T-helper 2 cell (primary cell): ENCODE measurements around the gene TSPAN31.

ENCODE experiments used
- DNase-seq, 5 experiments: peaks; one replicate each; pipeline versions ENCODE4 v3.0.0 to v3.0.0-alpha.2; 2012 to 2022

The TSPAN31 gene

DNA sequence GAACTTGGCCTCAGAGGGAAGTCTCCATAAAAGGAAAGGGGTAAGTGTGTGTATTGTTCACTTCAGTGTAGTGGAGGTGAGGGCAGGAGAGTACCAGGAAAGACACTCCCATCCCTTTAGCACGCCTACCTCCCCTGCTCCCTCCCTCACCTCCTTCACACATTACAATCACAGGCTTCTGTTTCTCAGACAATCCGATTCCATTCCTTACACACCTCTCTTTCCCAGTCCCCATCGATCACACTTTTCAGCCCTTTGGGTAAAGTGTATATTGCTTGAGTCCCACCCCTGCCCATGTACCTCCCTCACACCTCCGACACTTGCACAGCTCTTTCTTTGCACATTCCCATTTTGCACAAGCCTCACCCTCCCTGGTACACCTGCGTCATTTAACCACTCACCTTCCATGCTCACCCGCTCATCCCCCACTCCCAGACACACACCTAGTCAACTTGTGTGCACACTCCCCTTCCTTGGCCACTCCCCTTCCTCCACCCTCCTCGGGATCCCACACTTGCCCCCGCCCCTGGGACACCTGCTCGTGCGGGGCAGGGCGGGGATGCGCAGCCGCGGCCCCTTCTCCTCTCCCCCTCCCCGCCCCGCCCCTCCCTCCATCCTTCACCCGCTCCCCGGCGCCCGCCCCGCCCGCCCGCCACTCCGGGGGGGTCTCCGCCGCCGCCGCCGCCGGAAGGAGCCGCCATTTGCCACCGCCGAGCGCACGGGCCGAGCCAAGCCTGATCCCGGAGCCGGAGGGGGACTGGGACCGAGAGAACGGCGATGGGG, 9.8 kb downstream of the TSPAN31 start, which contains the start of gene MARCHF9:
TSS of gene MARCHF9 (plus strand) at position 693 of the 783 bp plus-strand sequence. CDS start 426 bp downstream, outside the sequence.
- peak; percentile 69 to 91 (median 78) for DNase-seq

DNA sequence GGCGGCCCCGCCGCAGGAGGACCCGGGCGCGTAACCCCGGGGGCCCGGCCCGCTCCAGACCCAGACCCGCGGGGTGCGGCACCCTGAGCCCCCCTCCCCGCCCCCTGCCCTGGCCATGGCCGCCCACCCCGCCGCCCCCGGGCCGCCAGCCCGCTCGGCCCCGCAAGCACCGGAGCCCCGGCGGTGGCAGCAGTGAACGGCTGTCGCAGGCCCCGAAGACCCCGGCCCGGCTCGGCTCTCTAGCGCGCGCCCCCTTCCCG, 10.3 kb downstream of the TSPAN31 start:
- no peak for DNase-seq

DNA sequence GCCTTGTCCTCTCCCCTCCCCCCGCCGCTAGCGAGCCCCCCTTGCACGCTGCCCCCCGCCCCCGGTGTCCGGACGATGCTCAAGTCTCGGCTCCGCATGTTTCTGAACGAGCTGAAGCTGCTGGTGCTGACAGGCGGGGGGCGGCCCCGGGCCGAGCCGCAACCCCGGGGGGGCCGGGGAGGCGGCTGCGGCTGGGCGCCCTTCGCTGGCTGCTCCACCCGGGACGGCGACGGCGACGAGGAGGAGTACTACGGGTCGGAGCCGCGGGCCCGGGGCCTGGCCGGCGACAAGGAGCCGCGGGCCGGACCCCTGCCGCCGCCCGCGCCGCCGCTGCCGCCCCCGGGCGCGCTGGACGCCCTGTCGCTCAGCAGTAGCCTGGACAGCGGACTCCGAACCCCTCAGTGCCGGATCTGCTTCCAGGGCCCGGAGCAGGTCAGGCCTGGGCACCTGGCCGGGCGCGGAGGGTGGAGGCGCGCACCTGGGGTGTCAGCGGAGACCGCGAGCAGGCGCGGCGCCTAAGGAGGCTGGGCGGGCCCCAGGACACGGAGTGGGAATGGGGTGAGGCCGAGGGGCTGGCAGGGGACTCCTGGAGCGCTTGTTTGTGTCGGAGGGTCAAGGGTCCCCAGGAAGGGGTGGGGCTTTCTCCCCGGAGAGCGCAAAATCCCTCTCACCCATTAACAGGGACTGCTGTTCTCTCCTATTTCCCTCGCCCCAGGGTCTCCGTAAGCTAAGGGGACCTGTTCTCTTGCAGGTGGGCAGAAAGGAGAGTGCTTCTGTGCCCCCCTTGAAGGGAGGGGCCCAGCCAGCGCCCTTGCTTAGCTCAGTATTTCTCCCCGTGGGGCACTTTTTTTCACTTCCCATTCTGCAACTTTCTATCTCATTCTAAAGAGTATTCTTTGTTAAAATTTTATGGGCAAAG, 10.9 kb downstream of the TSPAN31 start:
- peak in 3 of 5 experiments; percentile 44 to 50 (median 46) for DNase-seq

- DNase-seq, result peak; percentile 35 to 77 (median 56)
Measured at GRCh38 chr12:57756406-57757341, 11.8 kb downstream of the TSPAN31 start.

DNA sequence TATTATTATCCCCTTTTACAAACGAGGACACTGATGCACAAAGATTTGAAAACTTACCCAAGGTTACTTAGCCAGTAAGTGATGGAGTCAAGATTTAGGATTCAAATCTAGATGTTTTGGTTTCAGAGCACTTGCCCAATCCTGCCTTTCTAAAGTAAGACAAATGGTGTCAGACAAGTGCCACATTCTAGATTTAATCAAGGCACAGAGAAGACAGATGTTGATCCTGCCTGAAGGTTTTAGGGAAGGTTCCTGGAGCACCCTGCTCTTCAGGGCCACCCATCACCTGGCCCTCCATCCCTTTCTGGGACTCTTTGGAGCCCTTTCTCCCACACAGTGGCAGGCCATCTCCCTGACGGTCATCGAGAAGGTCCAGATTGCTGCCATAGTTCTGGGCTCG, 12.9 kb downstream of the TSPAN31 start:
- DNase-seq, result no peak

DNA sequence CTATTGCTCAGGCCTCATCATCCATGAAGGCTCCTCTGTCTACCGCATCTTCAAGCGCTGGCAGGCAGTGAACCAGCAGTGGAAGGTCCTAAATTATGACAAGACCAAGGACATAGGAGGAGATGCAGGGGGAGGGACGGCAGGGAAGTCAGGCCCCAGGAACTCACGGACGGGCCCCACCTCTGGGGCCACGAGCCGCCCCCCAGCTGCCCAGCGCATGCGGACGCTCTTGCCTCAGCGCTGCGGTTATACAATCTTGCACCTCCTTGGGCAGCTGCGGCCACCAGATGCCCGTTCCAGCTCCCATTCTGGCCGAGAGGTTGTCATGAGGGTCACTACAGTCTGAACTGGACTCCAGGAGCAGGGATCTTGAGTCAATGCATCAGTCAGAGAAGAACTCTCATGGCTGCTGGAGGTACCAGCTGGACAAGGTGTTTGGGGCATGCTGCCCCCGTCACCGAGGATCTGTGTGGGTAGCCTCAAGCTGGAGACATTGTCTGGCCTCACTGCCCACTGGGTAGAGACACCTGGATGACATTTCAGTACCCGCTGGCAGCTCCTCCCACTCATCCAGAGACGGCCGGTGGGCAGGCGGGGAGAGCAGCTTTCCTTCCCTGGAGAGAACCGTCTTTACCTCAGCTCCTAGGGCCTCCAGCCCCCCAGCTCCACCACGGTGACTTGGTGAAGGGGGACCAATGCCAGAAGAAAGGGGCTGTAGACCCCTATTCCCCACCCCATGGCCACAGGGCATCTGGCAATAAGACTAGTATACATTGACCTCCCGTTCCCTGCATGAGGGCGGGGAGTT, 13.9 kb downstream of the TSPAN31 start:
- DNase-seq, result no peak

GRCh38 chr12:57759360-57759980, 14.6 kb downstream of the TSPAN31 start:
- peak in 2 of 5 experiments; percentile 29 to 66 for DNase-seq

- DNase-seq, result no peak
Measured at GRCh38 chr12:57760347-57760982, 15.6 kb downstream of the TSPAN31 start.

DNA sequence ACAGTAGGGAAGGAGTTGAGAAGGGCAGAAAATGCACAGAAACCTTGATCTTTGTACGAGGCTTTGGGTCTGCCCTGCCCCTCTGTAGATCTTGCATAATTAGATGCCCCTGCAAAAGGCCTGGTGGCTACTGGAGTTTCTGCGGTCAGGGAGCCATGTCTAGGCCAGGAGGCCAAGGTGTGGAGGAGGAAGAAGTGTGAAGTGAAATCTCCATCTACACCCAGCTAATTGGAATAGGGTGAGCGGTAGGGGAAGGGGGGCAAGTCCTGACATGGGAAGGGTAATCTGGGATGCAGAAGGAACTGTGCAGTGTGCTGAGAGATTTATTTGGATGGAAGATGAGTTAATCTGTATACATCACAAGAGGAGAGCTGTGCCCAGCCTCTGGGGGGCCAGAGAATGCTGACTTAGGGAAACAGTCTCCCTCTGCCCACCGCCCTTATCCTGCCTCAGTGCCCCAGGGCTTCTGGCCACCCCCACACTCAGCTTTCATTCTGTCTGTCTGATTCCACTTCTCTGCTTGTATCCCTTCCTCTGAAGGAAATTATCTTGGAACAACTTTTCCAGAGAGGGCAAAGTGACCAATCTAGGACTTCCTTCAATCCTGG, 16.7 kb downstream of the TSPAN31 start:
- DNase-seq, result no peak

- no peak for DNase-seq
Measured at GRCh38 chr12:57762463-57762862, 17.6 kb downstream of the TSPAN31 start.

DNA sequence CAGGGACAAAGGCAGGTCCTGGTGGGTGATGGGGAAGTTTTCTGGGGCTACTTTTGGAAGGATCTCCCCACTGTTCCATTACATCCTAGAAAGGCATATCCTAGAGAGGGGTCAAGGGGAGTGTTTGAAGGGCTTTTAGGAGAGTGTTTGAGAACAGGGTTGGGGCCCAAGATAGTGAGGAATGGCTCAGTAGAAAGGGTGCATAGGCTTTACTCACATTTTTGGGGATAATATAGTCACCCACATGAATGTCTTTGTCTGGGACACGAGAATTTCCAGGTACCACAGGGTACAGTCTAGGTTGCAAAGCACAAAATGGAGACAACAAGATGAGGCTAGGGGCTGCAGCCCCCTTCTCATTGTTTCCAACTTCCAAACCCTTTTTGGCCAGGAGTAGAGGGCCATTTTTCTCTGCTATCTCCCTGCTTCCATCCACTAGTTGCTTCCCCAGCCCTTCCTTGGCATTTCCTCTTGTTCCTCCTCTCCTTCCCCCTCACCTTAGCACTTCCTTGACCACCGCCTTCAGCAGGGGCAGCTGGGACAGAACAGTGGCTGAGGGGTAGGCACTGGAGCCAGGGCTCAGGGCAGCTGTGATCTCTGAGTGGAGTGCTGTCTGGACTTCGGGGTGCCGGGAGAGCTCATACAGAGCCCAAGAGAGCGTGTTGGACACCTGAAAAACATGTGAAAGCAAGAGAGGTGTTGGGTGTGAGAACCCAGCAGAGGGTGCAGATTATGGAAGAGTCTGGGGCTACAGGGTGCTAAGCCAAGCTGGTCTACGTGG, 19.2 kb downstream of the TSPAN31 start:
- DNase-seq, result no peak

DNA sequence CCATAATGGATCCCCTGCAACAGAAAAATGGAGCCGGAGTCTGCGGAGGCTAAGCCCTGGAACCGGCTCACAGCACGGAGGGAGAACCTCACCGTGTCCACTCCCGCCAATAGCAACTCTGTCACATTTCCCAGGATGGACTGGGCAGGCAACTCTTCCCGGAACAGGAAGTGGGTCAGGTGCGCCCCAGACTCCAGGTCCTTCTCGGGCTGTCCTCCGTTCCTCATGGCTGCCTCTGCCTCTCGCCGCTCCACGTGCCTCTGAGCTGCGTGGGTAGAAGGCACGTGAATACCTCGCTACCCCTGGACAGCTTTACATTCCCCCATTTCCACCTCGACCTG, 19.8 kb downstream of the TSPAN31 start:
- peak in 1 of 5 experiments; percentile 23 for DNase-seq

DNA sequence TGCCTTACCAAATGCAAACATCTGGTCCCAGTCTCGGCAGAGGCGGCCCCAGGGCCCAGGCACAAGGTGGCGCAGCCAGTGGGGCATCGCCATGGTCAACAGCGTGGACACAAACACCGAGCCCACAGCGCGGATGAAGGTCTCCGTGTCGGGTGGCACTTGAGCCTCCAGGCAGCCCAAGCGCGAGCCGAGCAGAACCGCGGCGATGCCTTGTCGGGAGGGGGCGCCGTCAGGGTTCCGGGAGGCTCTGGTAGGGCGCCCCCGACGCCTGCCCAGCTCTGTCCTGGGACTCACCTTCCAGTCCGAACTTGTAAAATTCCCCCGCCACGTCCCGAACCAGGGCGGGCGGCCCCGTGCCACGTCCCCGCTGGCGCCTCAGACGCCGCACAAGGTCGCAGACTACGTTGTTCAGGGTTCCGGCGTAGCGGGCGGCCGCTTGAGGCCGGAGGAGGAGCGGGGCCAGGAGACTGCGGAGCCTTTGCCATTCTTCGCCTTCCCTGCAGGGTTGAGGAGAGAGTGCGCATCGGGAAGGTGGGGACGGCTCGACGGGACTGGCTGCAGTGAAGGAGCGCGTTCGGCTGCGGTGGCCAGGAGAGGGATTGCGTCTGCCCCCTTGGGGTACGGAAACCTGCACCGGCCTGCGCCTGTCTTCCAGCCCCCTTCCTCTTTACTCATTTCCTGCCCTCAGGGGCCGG, 20.3 kb downstream of the TSPAN31 start:
- DNase-seq, result peak in 3 of 5 experiments; percentile 31 to 51 (median 47)

DNA sequence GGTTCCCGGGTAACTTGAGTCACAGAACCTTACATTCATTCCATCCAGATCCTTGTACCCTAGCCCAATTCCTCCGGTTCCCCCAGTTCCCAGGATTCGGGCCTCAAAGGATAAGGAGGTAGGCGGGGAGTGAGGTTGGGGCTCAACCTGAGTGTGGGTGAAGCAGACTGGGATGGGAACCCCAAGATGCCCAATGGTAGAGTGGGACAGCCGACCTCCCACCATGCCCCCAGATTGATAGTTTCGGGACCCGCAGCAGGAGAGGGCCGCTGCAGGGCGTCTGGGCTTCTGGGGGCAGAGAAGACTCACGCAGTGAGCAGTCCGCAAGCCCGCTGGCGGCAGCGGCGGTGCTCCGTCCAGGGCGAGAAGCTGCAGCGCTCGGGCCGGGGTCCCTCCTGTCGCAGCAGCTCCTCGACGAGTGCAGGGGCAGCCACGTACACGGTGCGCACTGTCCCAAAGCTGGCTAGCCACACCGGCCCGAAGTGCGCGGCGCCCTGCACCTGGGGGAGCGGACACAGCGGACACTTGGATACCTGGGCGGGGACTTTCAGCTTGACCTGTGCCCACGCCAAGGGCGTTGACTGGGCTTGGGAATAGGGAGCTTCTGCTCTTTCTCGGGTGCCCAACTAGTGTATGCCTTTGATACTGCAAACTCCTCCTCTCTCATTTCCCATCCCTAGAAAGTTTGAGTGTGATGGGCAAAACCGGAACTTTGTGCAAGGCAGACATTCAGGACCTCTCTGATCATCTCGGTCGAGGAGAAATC, 21.0 kb downstream of the TSPAN31 start:
- DNase-seq, result no peak

DNA sequence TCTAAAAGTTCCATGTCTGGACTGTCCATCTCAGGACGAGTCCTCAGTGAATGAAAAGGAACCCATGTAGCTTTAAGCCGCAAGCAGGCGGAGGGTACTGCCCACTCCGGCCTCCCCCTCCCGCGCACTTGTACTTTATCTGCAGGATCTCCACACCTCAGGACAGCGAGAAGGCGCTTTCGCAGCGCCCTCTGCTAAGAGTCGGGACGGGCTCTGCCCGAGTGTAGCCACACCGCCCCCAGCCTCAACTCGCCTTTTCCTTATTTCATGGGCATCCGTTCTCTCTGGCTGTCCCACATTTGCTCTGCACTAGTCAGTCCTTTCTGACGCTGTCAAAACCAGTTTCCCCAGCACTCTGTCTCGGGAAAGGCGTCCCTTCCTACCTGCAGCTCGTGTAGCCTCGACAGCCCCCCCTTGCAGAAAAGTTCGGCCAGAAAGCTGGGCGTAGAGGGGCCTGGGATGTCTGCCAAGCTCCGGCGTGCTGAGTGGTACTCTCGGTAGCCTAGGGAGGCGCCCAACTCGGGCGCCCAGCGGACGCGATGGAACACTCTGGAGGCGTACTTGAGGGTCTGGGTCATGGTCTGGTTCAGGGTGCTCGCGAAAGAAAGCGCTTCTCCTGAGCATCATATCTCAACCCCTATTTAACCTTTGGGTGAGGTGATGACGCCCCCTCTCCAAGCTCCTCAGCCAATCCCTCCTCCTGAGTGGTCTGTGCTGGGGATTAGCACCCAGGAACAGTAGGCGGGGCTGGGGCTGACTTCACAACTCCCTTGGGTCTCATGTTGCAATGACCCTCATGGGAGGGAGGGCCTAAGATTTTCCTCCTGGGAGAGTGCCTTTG, 21.8 kb downstream of the TSPAN31 start, which contains the start of gene CYP27B1:
TSS of gene CYP27B1 (minus strand) at position 615 of the 841 bp plus-strand sequence. CDS start at position 578, 37 bp downstream.
- DNase-seq, result no peak

DNA sequence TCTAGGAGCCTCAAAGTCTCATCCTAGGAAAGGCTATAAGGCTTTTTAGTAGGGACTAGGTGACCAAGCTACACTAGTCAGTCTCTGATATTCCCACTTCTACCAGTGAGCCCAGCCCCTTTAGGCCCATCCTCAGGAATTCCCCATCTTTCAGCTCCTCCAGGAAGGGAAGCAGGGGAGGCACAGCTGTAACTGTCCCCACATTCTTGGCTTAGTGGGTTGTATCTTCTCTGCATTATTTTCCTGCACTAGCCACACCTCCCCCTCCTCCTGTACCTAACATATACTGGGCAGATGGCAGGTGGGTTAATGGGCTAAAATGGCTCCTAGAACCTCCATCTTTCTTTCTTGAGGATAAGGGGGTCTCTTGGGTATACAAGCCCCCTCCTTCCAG, 22.5 kb downstream of the TSPAN31 start:
- DNase-seq, result no peak

DNA sequence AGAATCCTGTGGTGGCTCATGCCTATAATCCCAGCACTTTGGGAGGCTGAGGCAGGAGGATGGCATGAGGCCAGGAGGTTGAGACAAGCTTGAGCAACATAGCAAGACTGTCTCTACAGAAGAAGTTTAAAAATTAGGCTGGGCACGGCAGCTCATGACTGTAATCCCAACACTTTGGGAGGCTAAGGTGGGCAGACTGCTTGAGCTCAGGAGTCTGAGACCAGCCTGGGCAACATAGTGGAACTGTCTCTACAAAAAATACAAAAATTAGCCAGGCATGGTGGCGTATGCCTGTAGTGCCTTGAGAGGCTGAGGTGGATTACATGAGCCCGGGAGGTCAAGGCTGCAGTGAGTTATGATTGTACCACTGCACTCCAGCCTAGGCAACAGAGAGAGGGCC, 23.0 kb downstream of the TSPAN31 start:
- DNase-seq, result no peak
